A673 (cell line): Measurements from ENCODE around the gene MAPKAPK2.

Source experiments
- CTCF ChIP-seq: fragments of 300-800, 200-600 bp; sonication (generic); conservative IDR thresholded peaks from 2 replicates; pipeline ENCODE4 v1.5.1; 2017; ENCODE audit warnings: low read depth, mild to moderate bottlenecking, antibody characterized with exemption, low read length, moderate library complexity, mixed read lengths
- EZH2 ChIP-seq: fragments of 200-600 bp; sonication (generic); IDR thresholded peaks from 2 replicates; pipeline ENCODE4 v1.6.1; 2017; ENCODE audit warnings: borderline replicate concordance, low read depth, mild to moderate bottlenecking, mixed read lengths, antibody characterized with exemption, low read length; ENCODE audit not compliant: poor library complexity, severe bottlenecking

- TF ChIP-seq CTCF (no peak), EZH2 (no peak)
Measured at GRCh38 chr1:206695733-206696132, 11.0 kb downstream of the MAPKAPK2 start.
